DND-41 (cell line): Measurements from ENCODE around the gene RHOT2.

ENCODE experiments used
- CTCF ChIP-seq: IDR thresholded peaks from 2 replicates; pipeline ENCODE4 v1.5.1; 2012; ENCODE audit warnings: borderline replicate concordance, low read length, moderate library complexity, mild to moderate bottlenecking; ENCODE audit not compliant: poor library complexity, severe bottlenecking; ENCODE audit errors: extremely low read depth
- EZH2 ChIP-seq: IDR thresholded peaks from 3 replicates; pipeline ENCODE4 v1.6.1; 2012; ENCODE audit warnings: borderline replicate concordance, low read depth, mild to moderate bottlenecking, moderate library complexity, low read length, inconsistent platforms; ENCODE audit not compliant: severe bottlenecking

- TF ChIP-seq EZH2 (no peak), CTCF (no peak)
Observed at GRCh38 chr16:693364-693763, 25.4 kb downstream of the RHOT2 start.
